Vagina (tissue), 2 donors: Measurements from ENCODE around the gene SUSD6.

ENCODE experiments used
- CTCF ChIP-seq, 3 experiments: fragments of 450-650 bp in 2 of 3; fragments of 200-600 bp in 1 of 3; sonication (generic) in 1 of 3; IDR thresholded peaks; one replicate each; pipeline ENCODE4 v1.5.1; 2017 to 2019; ENCODE audit warnings: antibody characterized with exemption in 3 of 3, mild to moderate bottlenecking in 2 of 3, moderate library complexity in 2 of 3
- POLR2A ChIP-seq, 2 donors: fragments of 450-650 bp; IDR thresholded peaks; one replicate each; pipeline ENCODE4 v1.6.1; 2017; ENCODE audit warnings: antibody characterized with exemption in 2 of 2, mild to moderate bottlenecking in 2 of 2, moderate library complexity in 2 of 2

GRCh38 chr14:69584389-69584788 is 27.0 kb upstream of the SUSD6 start:
- TF ChIP-seq POLR2A (IDR thresholded peaks at IDR 0.05) (no peak), CTCF (IDR thresholded peaks at IDR 0.05) (no peak)
